T-cell (primary cell): ENCODE data around the gene TAL1. TPM values are rescaled to one million over a fixed set of nuclear protein-coding genes. Genes with fewer than 3 reads are reported as not detected.

Experiments used
- ATAC-seq, 4 experiments: fragments of 200-7000 bp in 3 of 4; fragments of 150-1000 bp in 1 of 4; cut with Tn5 transposase; replicated peaks in 1 of 4; 1 replicate in 3 of 4; 2 replicates in 1 of 4; pipeline ENCODE4 v1.10.0; 2021; ENCODE audit warnings: moderate library complexity in 3 of 4, mild to moderate bottlenecking in 2 of 4, moderate number of reproducible peaks in 1 of 4
- CTCF ChIA-PET, 2 donors: fragments of 300-600 bp; sonication (Branson Sonifier 250); formaldehyde crosslinking; loops; one replicate each; lab custom pipeline; 2022; ENCODE audit warnings: antibody characterized with exemption in 2 of 2; lab: Charles Lee
- POLR2A ChIA-PET, 2 donors: fragments of 300-600 bp; sonication (Branson Sonifier 250); formaldehyde crosslinking; loops; one replicate each; lab custom pipeline; 2022; ENCODE audit warnings: antibody characterized with exemption in 2 of 2; lab: Charles Lee
- DNase-seq, 35 experiments: peaks; one replicate each; pipeline versions ENCODE4 v3.0.0 to v3.0.0-alpha.2; 2013 to 2023
- H3K27ac ChIP-seq: one replicate; pipeline ENCODE4 v1.5.1; 2013; ENCODE audit warnings: low read length
- H3K27me3 ChIP-seq, 2 experiments: replicated peaks in 1 of 2; 1 replicate in 1 of 2; 2 replicates in 1 of 2; pipeline versions ENCODE4 v1.6.1 to v1.7.0; 2013; ENCODE audit warnings: low read length in 1 of 2, mixed read lengths in 1 of 2; ENCODE audit not compliant: control insufficient read depth in 2 of 2, insufficient read depth in 2 of 2; ENCODE audit errors: extremely low read depth in 1 of 2
- H3K36me3 ChIP-seq, 2 donors: 1 replicate in 1 of 2; 2 replicates in 1 of 2; pipeline versions ENCODE4 v1.6.1 to v1.7.0; 2013; ENCODE audit warnings: low read length in 1 of 2; ENCODE audit not compliant: control insufficient read depth in 2 of 2, insufficient read depth in 1 of 2; ENCODE audit errors: extremely low read depth in 1 of 2
- H3K4me1 ChIP-seq, 2 experiments: 1 replicate in 1 of 2; 2 replicates in 1 of 2; pipeline versions ENCODE4 v1.6.1 to v1.7.0; 2013; ENCODE audit warnings: low read length in 2 of 2, mixed read lengths in 1 of 2; ENCODE audit not compliant: insufficient read depth in 2 of 2, control insufficient read depth in 1 of 2; ENCODE audit errors: extremely low read depth in 1 of 2
- H3K4me3 ChIP-seq, 2 donors: 1 replicate in 1 of 2; 2 replicates in 1 of 2; pipeline versions ENCODE4 v1.5.1 to v1.7.0; 2013; ENCODE audit warnings: mild to moderate bottlenecking in 2 of 2, low read length in 1 of 2, moderate library complexity in 1 of 2; ENCODE audit not compliant: control insufficient read depth in 1 of 2; ENCODE audit errors: extremely low read depth in 1 of 2
- H3K9me3 ChIP-seq: 2 replicates; pipeline ENCODE4 v1.7.0; 2013
- H3K27ac Mint-ChIP-seq, 2 donors: one replicate each; pipeline ENCODE4 v1.8.0; 2020 to 2021; ENCODE audit warnings: mild to moderate bottlenecking in 2 of 2, mixed read lengths in 2 of 2
- H3K27me3 Mint-ChIP-seq, 2 donors: one replicate each; pipeline ENCODE4 v1.8.0; 2021 to 2022; ENCODE audit warnings: mixed read lengths in 2 of 2
- H3K36me3 Mint-ChIP-seq: one replicate; pipeline ENCODE4 v1.8.0; 2021; ENCODE audit warnings: mixed read lengths
- H3K4me1 Mint-ChIP-seq, 3 donors: one replicate each; pipeline ENCODE4 v1.8.0; 2020 to 2022; ENCODE audit warnings: mixed read lengths in 3 of 3, mild to moderate bottlenecking in 1 of 3
- H3K4me3 Mint-ChIP-seq, 3 donors: one replicate each; pipeline ENCODE4 v1.8.0; 2020 to 2022; ENCODE audit warnings: mild to moderate bottlenecking in 3 of 3, mixed read lengths in 3 of 3, moderate library complexity in 3 of 3
- H3K9me3 Mint-ChIP-seq, 3 donors: one replicate each; pipeline ENCODE4 v1.8.0; 2020 to 2022; ENCODE audit warnings: mixed read lengths in 3 of 3
- WGBS: methylation state at CpG from one replicate; pipeline ENCODE4 v1.1.5; 2013; ENCODE audit warnings: missing lambda C conversion rate; ENCODE audit not compliant: insufficient coverage; 5-methylcytosine and 5-hydroxymethylcytosine counted together
- total RNA-seq, 35 experiments: library from RNA in 6 of 35; stranded (reverse) in 6 of 35; fragments of 120-200 nt in 1 of 35; gene quantifications; one replicate each; pipeline versions ENCODE4 v1.2.1 to v1.2.4 and lab custom pipeline; 2013 to 2026

Gene TAL1
- total RNA-seq, 5 donors from 2014 or later (not counting 1 experiment from before 2014, with no cell fraction given) = 0.28 to 0.85 (median 0.44) TPM

DNA sequence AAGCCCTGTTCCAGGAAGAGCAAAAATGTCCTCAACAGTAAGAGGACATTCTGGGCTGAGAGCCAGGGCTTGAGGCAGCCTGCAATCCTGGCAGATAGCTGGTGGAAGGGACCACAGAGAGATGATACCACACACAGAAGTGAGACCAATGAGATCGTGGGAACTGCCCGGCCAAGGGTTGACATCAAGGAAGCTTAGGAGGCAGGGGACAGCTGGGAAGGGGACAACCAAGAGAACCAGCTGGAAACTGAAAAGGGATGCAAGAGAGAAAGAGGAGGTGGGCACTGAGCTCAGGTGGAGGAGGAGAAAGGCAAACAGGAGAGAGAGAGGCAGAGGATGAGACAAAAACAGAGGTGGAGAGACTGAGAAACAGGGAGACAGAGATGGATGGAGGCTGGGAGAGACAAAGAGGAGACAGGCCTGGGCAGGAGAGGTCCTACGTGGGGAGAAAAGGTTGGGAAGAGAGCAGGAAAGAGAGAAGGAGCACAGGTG, 51.4 kb downstream of the TAL1 start:
- ATAC-seq (no peak), DNase-seq (peak in 1 of 35 experiments; percentile 13)
- no peak overlapping the region for H3K4me3 Mint-ChIP-seq
- no peak overlapping the region for H3K27ac Mint-ChIP-seq
- peaks cover 50 to 57% of the 10 kb centered on the region in 2 donors for H3K27me3 Mint-ChIP-seq
- no peaks in the 10 kb centered on the region for H3K9me3 Mint-ChIP-seq
- POLR2A ChIA-PET = no interaction called here
- Histone ChIP-seq H3K4me3 (no peak overlapping the region), H3K36me3 (no peaks in the 10 kb centered on the region), H3K27ac (no peak overlapping the region), H3K27me3 (peaks cover 0 to 69% of the 10 kb centered on the region in 2 experiments), H3K9me3 (no peaks in the 10 kb centered on the region), H3K4me1 (peaks cover 0 to 12% of the 10 kb centered on the region in 2 experiments)
- peaks cover 8 to 14% (median 8%) of the 10 kb centered on the region in 3 donors for H3K4me1 Mint-ChIP-seq
- WGBS = 66% methylated on average over 2 of the region's 3 CpGs
- CTCF ChIA-PET = no interaction called here
- no peaks in the 10 kb centered on the region for H3K36me3 Mint-ChIP-seq

DNA sequence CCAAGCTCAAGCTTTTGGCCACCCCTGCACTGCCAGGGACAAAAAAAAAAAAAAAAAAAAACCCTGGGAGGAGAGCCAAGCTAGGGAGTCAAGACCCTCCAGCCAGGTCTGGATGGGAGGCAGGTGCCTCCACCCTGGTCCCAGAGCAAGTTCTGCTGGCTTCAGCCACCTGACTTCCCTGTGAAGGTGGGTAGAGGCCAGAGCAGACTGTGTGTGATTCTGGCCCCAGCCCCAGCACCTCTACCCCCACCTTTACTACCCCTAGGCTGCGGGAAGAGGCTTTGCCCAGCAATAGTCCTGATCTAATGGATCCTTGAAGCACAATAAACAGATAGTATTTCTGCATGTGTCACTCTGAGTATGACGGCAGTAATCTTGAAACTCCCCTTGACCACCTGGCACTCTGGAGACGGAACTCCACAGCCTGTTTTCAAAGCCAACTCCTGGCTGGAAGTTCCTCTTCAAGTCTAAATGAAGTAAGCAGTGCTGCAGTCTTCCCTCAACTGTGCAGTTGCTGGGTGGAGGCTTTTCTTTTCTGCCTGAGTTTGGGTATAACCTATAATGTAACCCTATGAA, 51.9 kb downstream of the TAL1 start:
- Mint-ChIP-seq H3K9me3 (no peaks in the 10 kb centered on the region), H3K4me3 (peak overlapping the region in 1 of 3 donors; percentile 67), H3K4me1 (peaks cover 11 to 20% (median 12%) of the 10 kb centered on the region in 3 donors), H3K36me3 (no peaks in the 10 kb centered on the region), H3K27me3 (peaks cover 47 to 52% of the 10 kb centered on the region in 2 donors), H3K27ac (no peak overlapping the region)
- CTCF ChIA-PET = interaction anchor here (0.6 to 2.3 kb wide), 6 partner anchors 13 to 525 kb away, joined by 3 to 11 read pairs (median 4); no protein-coding TSS in a partner anchor
- no peak overlapping the region for H3K27ac ChIP-seq
- DNase-seq = peak in 1 of 35 experiments; percentile 14
- H3K36me3 ChIP-seq = no peaks in the 10 kb centered on the region
- peaks cover 0 to 15% of the 10 kb centered on the region in 2 experiments for H3K4me1 ChIP-seq
- H3K27me3 ChIP-seq = peaks cover 0 to 65% of the 10 kb centered on the region in 2 experiments
- 79% methylated on average over 3 of the region's 3 CpGs for WGBS
- POLR2A ChIA-PET = no interaction called here
- H3K9me3 ChIP-seq = no peaks in the 10 kb centered on the region
- ATAC-seq = no peak
- no peak overlapping the region for H3K4me3 ChIP-seq

DNA sequence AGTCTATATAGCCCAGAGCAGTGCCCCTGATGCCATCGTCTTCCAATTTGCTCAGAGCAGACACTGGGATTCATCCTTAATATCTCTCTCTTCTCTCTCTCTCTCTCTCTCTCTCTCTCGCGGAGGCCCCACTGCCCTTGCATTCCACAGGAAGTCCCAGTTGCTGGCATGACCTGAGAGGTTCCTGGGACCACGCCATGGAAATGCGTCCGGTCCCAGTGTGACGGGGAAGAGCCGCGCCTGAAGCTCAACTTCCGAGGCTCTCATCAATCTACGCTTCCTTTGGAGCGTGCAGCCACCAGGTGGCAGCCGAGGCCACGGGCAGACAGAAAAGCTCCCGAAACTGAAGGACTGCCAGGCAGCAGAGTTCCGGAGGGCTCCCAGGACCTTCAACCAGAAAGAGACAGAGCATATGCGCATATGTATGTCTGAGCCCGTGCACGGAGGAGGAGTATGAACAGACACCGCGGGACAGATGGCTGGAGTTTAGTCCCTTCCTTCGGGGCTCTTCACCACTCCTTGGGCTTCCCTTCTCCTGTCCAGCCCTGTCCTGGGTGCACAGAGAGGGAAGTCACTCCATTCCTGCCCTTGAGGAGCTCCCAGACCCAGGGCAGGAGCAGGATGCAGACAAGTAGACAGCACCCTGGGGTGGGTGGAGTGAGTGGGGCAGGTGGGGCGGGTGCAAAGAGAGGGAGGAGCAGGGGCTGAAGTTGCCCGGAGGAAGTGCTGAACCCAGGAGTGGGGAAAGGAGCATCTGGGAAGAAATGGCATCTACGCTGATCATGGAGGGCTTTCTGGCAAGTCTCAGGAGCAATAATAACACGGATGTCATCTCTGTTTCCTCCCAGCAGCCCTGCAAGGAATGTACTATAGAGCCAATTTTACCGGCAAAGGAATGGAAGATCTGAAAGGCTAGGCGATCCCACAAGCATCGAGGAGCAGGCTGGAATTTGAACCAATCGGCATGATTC, 52.7 kb downstream of the TAL1 start:
- H3K4me1 ChIP-seq = peaks cover 0 to 15% of the 10 kb centered on the region in 2 experiments
- 13% methylated on average over 26 of the region's 30 CpGs for WGBS
- CTCF ChIA-PET = interaction anchor here (0.6 to 2.3 kb wide), 11 partner anchors 13 to 768 kb away, joined by 3 to 11 read pairs (median 4); partner anchors contain the start of gene FOXD2 (in 1 of the 2)
- H3K4me1 Mint-ChIP-seq = peaks cover 11 to 22% (median 12%) of the 10 kb centered on the region in 3 donors
- POLR2A ChIA-PET = no interaction called here
- peaks cover 45 to 50% of the 10 kb centered on the region in 2 donors for H3K27me3 Mint-ChIP-seq
- H3K27ac ChIP-seq = no peak overlapping the region
- DNase-seq = peak; percentile 25 to 75 (median 55)
- no peaks in the 10 kb centered on the region for H3K9me3 Mint-ChIP-seq
- H3K27ac Mint-ChIP-seq = peak overlapping the region in 1 of 2 donors; percentile 76
- ATAC-seq = peak; percentile 70 to 74 (median 71)
- peaks cover 0 to 63% of the 10 kb centered on the region in 2 experiments for H3K27me3 ChIP-seq
- H3K36me3 Mint-ChIP-seq = no peaks in the 10 kb centered on the region
- peak overlapping the region; percentile 38 to 57 for H3K4me3 ChIP-seq
- H3K4me3 Mint-ChIP-seq = peak overlapping the region; percentile 67 to 78 (median 70)
- no peaks in the 10 kb centered on the region for H3K36me3 ChIP-seq
- no peaks in the 10 kb centered on the region for H3K9me3 ChIP-seq

DNA sequence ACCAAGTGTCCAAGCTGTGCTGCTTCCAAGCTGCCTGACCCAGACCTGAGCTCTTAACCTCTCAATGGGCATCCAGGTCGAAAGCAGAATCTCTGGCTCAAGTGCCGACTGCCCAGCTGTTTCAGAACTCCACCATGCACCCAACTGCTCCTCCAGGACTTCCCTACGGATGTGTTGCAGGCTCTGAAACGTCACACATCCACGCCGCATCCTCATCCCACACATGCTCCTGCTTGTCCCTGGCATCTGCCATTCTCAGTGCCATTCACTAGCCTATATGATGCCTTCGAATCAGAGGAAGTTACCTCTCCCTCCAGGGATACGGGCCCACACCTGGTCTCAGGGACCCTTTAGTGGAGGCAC, 53.4 kb downstream of the TAL1 start:
- ATAC-seq (no peak), DNase-seq (no peak)
- 78% methylated on average over 8 of the region's 8 CpGs for WGBS
- Histone ChIP-seq H3K27me3 (peaks cover 0 to 57% of the 10 kb centered on the region in 2 experiments), H3K36me3 (no peaks in the 10 kb centered on the region), H3K9me3 (no peaks in the 10 kb centered on the region), H3K4me1 (peaks cover 0 to 15% of the 10 kb centered on the region in 2 experiments), H3K27ac (no peak overlapping the region), H3K4me3 (no peak overlapping the region)
- ChIA-PET CTCF (interaction anchor here (0.6 to 2.3 kb wide), 8 partner anchors 14 to 547 kb away, joined by 3 to 11 read pairs (median 5); partner anchors contain the start of gene FOXD2 (in 1 of the 2)), POLR2A (no interaction called here)
- Mint-ChIP-seq H3K27ac (no peak overlapping the region), H3K4me1 (peaks cover 11 to 22% (median 12%) of the 10 kb centered on the region in 3 donors), H3K27me3 (peaks cover 44 to 53% of the 10 kb centered on the region in 2 donors), H3K36me3 (no peaks in the 10 kb centered on the region), H3K4me3 (peak overlapping the region in 1 of 3 donors; percentile 67), H3K9me3 (no peaks in the 10 kb centered on the region)

DNA sequence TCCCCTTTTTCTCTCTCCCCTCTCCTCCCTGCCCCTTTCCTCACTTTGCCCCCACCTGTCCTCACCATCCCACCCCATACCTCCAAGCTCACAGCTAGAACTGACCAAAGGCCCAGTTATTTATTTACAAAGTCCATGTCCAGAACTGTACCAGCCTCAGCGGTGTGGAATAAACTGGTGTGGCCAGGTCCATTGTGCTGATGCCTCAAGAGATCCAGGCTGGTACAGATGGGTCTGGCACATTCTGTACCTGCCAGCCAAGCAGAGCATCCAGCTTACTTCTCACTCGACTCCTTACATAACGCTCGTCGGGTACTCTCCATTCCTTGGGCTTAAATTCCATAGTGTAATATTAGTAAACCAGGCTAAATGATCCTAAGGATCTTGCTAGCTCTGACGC, 54.0 kb downstream of the TAL1 start:
- Histone ChIP-seq H3K36me3 (no peaks in the 10 kb centered on the region), H3K4me3 (no peak overlapping the region), H3K9me3 (no peaks in the 10 kb centered on the region), H3K27ac (no peak overlapping the region), H3K4me1 (peaks cover 0 to 15% of the 10 kb centered on the region in 2 experiments), H3K27me3 (peaks cover 0 to 52% of the 10 kb centered on the region in 2 experiments)
- Mint-ChIP-seq H3K27me3 (peaks cover 42 to 55% of the 10 kb centered on the region in 2 donors), H3K9me3 (peaks cover 0 to under 1% (median 0%) of the 10 kb centered on the region in 3 donors), H3K27ac (no peak overlapping the region), H3K4me3 (no peak overlapping the region), H3K4me1 (peaks cover 11 to 22% (median 12%) of the 10 kb centered on the region in 3 donors), H3K36me3 (no peaks in the 10 kb centered on the region)
- CTCF ChIA-PET = interaction anchor here (0.6 to 2.3 kb wide), 2 partner anchors 16 to 548 kb away, joined by 4 to 11 read pairs; no protein-coding TSS in a partner anchor
- DNase-seq (no peak), ATAC-seq (no peak)
- POLR2A ChIA-PET = no interaction called here
- WGBS = 100% methylated on average over 1 of the region's 6 CpGs
